GM19023 (cell line): ENCODE results near the gene TOMM20.
"Not testable (repeated sequence)": the region's sequence is repeated elsewhere in the genome, so short reads cannot be mapped to it uniquely, and the experiment has no call there.

Experiments
- ATAC-seq: cut with Tn5 transposase; IDR thresholded peaks from one replicate; pipeline ENCODE4 v1.9.1; 2021; ENCODE audit warnings: mild to moderate bottlenecking, moderate library complexity; ENCODE audit not compliant: unreplicated experiment

TOMM20 gene

DNA sequence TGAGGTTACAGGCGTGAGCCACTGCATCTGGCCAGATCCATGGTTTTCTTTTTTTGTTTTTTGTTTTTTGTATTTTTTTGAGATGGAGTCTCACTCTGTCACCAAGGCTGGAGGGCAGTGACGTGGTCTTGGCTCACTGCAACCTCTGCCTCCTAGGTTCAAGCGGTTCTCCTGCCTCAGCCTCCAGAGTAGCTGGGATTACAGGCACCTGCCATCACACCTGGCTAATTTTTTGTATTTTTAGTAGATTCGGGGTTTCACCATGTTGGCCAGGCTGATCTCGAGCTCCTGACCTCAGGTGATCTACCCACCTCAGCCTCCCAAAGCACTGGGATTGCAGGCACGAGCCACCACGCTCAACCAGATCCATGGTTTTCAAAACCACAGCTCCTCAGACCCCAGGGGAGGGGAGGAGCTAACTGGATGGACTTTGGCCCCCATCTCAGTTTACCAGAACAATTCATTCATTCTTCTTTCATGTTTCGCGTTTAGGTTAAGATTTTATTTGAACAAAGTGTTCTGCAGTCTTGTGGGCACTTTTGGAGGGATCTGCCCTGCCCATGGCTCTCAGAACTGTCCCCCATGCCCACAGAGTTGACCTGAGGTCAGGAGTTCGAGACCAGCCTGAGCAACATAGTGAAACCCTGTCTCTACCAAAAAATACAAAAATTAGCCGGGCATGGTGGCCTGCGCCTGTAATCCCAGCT is 43.1 kb downstream of the TOMM20 start:
- ATAC-seq, result not testable (repeated sequence)

DNA sequence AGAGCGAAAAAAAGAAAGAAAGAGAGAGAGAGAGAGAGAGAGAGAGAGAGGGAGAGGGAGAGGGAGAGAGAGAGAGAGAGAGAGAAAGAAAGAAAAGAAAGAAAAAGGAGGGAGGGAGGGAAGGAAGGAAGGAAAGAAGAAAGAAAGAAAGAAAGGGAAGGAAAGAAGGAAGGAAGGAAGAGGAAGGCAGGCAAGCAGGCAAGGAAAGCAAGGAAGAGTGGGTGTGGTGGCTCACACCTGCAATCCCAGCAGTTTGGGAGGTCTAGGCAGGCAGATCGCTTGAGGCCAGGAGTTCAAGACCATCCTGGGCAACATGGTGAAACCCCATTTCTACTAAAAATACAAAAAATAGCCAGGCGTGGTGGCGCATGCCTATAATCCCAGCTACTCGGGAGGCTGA is 47.8 kb downstream of the TOMM20 start:
- ATAC-seq, result not testable (repeated sequence)

DNA sequence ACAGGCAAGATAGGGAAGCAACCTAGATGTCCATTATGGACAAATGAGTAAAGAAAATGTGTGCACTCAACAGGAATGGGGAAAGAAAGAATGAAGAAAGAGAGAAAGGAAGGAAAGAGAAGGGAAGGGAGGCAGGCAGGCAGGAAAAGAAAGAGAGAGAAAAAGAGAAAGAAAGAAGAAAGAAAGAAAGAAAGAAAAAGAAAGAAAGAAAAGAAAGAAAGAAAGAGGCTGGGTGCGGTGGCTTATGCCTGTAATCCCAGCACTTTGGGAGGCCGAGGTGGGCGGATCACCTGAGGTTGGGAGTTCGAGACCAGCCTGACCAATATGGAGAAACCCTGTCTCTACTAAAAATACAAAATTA is 48.4 kb downstream of the TOMM20 start:
- not testable (repeated sequence) for ATAC-seq

DNA sequence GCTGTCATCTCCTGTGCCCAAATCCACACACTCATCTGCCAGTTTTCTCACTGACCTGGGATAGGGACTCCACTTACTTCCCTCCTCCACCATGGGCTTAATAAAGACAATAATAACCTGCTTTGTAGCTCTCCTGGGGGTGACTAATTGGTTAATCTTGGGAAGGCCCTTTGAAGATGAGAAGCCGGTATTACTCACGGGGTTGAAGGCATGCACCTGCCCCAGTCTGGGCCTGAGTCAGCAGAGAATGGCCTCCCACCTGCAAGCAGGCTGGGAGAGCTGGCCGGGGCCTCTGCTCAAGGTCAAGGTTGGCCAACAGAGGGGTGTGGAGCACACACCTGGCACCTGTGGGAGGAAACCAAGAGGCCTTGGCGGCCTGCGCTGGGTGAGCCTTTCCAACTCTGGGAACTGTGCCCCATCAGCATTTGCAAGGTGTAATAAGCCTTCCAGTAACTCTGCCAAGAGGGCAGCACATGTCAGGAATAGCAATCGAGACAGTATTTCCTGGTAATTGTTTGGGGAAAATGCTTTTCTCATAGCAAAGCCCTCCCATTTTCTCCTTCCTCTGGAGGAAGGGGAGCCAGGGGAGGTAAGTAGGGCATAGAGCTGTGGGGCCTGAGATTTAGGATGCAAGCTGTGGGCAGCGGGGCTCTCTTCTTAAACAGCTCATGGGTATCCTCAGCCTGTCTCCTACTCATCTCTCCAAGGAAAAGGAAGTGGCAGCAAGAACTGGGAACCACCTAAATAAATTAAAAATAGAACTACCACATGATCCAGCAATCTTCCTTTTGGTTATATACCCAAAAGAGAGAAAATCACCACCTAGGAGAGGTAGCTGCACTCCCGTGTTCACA is 49.0 kb downstream of the TOMM20 start:
- ATAC-seq, result no peak

DNA sequence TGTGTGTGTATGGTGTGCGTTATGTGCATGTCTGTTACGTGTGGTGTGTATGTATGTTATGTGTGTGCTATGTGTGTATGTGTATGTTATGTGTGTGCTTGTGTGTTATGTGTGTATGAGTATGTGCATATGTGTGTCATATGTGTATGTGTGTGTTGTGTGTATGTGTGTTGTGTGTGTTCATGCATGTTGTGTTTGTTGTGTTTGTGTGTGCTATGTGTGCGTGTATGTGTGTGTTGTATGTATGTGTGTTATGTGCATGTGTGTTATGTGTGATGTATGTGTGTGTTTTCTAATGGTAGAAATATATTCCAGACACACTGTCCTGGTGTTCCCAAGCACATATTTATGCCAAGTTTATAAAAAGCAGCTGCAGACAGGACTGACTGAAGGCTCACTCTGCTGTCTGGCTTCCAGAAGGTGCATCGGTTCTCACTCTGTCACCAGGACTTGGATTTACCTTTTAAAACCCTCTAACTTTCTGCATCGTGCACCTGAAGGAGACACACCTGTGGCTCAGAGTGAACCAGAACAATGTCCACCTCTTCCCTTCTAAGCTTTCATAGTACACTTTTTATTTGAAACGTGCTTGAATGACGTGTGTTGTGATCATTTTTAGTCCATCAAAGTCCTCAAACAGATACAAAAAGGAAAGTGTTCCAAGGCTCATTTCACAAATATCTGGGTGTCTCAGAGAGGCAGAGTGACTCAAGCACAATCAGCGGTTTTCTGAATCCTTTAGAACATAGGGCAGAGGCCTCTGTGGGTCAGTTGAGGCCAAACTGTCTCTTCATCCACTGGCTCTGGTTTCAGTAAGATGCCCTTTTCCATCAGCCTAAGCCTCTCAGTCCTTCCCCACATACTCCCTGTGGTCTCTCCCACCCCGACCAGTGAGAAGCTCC is 49.9 kb downstream of the TOMM20 start:
- no peak for ATAC-seq

DNA sequence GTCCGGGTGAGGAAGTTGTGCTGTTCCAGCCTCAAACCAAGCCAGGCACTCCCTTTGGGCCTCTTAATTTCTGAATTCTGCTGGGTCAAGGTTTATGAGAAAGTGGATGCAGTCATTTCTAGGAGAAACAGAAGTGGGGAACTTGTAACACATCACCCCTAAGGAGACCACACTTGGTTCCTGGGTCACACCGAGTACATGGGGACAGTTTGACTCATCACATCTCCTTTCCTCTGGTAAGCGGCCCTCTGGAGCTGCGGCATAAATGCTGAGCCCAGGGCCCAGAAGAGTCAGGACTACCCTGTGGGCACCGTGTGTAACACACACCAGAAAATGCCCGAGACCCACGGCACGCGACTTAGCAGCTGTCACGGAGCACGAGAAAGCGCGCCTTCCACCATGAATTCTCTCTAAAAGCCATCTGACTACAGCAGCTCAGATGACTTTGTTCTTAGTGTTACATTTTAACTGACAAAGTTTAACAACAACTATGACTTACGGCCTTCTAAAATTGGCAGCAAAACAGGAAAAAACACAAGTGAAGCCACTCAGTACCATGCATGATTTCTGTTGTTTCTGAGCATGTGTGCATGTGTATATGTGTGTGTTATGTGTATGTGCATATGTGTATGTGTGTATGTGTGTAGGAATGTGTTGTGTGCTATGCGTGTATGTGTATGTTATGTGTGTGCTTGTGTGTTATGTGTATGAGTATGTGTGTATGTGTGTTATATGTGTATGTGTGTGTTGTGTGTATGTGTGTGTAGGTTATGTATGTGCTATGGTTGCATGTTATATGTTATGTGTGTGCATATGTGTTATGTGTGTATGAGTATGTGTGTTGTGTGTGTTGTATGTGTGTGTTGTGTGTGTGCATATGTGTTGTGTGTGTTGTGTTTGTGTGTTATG is 50.8 kb downstream of the TOMM20 start:
- peak; percentile 31 for ATAC-seq

DNA sequence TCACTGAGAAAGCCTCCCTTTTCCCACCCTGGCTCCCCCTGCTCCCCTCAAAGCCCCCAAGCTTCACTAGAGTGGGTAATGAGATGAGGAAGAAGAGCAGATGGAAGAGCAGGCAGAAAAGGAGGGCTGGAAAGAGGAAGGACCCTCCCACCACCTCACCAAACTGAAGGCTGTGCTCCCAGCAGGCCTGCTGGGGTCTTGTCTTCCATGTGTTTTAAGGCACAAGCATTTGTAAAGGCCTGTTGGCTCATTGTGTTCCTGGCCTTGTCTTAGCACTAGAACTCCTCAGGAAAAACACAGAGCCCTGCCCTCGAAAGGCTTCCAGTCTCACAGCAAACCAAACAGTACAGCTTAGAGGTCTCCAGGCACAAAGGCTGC is 51.5 kb downstream of the TOMM20 start:
- no peak for ATAC-seq

DNA sequence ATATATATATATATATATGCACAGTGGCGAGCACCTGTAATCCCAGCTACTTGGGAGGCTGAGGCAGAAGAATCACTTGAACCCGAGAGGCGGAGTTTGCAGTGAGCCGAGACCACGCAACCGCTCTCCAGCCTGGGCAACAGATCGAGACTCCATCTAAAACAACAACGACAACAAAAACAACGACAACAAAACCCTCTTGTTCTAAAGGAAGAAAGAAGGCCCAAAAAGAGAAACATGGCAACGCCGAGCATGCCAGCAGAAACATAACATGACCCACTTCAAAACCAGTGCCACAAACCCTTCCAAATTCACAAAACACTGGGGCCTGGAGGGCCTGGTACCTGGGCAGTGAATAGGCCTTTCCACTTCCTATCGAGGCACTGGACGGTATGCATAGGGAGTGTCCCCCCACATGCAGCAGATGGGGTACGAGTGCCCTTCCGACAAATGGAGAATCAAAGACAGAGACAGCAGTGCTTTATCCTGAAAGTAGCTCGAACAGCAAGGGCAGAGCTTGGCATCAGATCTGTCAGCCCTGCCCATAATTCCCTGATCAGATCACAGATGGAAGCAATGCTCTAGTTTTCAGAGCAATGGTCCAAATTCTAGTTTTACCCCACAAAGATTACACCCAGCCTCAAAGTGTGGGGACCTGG is 52.0 kb downstream of the TOMM20 start:
- ATAC-seq, result no peak

DNA sequence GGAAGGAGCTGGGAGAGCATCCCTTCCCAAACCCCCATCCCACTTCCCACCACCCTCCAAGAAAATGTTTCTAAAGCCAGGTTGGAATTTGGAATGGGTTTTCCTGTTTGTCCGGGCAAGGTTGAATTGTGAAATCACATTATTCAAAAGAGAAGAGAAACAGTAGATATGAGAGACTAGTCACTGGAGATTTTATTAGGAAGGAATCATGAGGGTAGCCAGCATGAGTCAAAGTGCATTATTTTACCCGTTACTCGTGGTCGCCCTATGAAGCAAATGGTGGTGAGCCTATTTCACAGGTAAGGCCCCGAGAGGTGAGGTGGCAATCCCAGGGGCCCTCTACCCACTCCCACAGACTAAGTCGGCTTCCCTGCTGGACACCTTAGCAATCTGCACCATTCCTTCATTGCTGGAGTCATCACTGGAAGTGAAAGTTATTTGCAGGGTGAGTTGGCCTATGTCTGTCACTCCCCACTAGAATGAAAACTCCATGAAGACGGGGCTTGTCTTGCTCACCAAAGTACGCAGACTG is 52.8 kb downstream of the TOMM20 start:
- no peak for ATAC-seq

DNA sequence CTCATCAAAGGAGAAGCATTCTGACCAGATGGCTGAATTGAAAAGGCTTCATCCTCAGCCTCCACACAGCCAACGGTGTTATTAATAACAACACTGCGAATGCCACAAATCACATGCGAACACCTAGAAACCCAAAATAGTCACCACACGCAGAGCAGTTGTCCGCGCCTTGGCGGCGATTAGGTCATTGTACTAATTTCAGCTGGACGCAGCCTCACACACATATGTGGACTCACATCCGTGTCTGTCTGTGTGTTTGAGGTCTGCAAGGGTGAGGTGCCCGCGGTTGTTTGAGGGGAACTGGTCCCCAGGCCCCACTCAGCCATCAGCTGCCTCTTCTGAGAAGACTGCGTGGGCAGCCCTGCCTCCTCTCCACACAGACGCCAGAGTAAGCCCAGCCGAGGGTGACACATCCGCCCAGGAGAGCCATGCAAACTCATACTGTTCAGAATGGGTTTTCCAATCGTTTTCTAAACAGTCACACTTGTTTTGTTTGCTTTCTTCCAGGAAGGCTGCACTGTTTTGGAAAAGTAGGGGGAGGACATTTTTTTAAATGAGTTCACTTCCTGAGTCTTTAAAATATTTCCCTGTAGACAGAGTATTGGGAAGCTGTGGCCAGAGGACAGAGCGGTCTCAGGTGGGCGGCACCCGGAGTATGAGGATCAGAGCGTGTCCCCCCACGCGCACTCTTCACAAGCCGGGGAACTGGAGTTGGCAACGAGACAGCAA is 53.4 kb downstream of the TOMM20 start:
- peak; percentile 63 for ATAC-seq

DNA sequence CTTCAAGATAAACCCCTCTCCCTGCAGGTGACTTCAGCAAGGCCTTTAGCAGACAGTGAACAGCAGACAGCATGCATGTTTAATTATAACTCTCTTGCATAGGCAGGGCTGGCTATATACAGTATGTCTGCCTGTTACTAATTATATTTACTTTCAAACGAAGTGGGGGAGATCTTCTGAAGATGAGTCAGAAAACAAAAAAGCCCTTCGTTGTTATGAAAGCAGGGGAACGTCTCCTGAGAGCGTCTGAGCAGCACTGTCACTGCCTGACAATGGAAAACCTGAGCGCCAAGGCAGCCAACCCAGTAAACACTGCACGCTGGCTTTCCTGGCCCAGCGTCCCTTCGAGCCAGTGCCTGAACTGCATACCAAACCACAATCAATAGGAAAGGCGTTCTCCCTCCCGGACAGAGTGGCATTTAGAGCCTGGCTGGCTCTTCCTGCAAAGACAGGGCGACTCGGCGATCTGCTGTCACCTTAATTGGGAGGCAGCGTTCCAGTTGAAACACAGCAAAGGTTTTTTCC is 54.1 kb downstream of the TOMM20 start:
- ATAC-seq, result peak; percentile 44

DNA sequence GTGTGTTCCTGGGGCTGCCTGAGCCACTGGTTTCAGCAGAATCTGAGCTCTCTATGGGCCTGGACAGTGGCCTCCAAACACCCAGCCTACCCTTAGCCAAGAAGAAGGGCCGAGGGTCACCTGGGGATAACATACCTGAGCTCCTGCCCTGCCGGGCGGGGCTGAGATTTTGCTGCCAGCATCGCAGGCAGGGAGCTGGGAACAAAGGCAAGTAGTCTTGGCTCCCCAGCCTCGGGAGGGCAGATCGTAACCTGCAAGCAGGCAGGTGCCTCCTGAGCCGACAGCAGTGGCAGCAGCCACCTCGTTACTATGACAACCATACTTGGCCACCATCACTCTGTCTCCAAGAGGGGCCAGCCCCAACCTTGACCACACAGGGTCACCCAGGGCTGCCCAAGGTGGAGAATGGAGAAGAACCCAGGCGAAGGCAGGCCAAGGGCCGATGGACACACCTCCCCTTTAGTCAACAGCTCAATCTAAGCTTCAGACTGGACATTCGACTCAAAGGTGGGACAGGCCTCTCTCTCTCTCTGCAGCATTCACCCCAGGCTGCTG is 54.6 kb downstream of the TOMM20 start:
- peak; percentile 0 for ATAC-seq

DNA sequence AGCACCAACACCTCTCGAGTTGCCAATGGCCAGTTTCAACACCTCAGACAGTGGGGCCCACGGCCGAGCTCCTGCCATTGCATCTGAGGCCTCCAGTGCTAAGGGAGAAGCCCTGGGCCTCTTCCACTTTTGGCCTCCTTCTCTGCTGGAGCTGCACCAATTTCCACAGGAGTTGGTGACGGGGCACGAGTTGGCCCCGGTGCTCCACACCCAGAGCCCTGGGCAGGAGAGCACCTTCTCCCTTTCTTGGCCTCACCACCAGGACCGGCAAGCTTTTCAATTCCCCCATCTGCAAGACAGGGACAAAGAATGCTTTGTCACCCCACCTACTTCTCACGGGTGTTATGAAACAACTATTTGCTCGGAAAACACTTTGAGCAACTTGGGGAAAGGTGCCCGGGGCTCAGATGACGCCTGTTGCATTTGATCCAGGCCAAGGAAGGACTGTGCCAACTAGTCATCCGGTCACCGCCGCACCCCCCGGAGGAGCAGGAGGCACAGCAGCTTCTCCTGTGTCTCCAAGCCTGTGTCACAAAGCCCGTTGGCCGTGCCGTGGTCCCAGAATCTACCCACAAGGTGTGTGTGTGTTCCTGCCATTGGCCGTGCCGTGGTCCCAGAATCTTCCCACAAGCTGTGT is 55.2 kb downstream of the TOMM20 start:
- no peak for ATAC-seq

DNA sequence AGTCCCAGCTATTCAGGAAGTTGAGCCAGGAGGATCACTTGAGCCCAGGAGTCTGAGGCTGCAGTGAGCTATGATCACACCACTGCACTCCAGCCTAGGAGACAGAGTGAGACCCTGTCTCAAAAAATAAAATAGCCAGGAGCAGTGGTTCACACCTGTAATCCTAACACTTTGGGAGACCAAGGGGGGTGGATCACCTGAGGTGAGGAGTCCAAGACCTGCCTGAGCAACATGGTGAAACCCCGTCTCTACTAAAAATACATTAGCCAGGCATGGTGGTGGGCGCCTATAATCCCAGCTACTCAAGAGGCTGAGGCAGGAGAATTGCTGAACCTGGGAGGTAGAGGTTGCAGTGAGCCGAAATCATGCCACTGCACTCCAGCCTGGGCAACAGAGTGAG is 56.1 kb downstream of the TOMM20 start:
- ATAC-seq, result not testable (repeated sequence)

DNA sequence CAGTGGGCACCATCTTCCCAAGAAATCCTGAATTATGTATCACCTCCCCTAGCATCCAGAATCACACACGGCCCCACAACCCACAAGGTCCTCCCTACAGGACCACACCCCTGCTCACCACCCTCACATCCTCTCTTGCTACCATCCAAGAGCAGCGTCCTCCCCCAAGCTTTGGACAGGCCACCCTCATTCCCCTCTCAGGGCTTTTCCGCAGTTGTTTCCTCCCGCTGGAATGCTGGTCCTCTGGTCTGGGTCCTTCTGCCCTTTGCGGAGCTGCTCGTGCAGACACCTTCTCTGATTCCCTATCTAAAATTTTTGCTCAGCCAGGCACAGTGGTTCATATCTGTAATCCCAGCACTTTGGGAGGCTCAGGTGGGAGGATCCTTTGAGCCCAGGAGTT is 56.5 kb downstream of the TOMM20 start:
- no peak for ATAC-seq

DNA sequence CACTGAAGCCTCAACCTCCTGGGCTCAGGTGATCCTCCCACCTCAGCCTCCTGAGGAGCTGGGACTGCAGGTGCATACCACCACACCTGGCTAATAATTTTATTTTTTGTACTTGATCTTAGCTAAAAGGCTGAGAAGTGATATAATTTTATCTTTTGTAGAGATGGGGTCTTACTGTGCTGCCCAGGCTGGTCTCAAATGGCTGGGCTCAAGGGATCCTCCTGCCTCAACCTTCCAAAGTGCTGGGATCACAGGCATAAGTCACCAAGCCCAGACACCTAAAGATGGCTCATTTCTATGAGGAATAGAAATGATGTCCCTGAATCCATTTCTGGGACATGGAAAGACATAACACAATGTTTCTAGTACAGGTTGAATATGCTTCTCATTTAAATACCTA is 57.8 kb downstream of the TOMM20 start:
- no peak for ATAC-seq

DNA sequence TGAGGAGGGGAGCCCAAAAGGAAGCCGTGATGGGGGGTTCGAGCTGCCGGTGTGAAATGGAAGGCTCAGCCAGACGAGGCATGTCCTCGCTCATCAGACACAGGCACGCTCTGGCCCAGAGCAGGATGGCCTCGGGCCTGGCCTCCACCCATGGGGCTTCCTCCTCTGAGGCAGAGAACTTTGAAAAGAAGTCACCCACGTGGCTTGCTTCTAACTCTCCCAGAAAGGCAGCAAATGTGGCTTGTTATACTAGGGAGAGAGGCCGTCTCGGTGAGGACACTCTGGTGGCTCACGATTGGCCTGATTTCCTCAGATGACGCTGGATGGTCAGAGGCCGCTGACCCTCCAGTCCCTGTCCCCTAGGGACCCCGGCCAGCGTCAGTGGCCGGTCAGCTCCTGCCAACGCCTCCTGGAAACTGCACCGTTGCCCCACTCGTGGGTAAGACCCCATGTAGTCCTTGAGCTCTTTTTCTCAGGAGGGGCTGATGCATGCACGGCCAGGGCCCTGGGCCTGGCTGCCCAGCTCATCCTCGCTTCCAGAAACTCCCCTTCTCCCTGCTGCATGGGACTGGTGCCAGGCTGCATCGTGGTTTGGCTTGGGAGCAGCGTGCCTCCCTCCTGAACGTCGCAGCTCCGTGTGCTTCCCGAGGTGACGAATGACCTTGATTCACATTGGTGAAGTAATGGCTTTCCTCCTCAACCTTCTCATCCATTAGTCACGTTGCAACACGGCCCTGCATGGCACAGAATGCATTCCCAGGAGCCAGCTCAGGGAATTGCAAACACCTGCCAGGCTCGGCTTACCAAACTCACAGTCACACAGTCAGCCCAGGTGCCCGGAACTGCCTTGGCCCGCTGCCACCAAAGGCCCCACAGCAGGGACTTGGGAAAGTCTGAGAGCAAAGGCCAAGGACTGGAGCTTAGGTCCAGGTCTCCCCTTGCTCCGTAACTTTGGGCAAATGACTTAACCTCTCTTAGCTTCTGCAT is 58.8 kb downstream of the TOMM20 start:
- no peak for ATAC-seq
